HG03060 (cell line): ENCODE results near the gene NALCN.
"Not testable (repeated sequence)": the region's sequence is repeated elsewhere in the genome, so short reads cannot be mapped to it uniquely, and the experiment has no call there.

Experiments
- ATAC-seq: cut with Tn5 transposase; IDR thresholded peaks from one replicate; pipeline ENCODE4 v1.9.1; 2021; ENCODE audit warnings: low read depth, moderate number of reproducible peaks; ENCODE audit not compliant: unreplicated experiment

NALCN gene

DNA sequence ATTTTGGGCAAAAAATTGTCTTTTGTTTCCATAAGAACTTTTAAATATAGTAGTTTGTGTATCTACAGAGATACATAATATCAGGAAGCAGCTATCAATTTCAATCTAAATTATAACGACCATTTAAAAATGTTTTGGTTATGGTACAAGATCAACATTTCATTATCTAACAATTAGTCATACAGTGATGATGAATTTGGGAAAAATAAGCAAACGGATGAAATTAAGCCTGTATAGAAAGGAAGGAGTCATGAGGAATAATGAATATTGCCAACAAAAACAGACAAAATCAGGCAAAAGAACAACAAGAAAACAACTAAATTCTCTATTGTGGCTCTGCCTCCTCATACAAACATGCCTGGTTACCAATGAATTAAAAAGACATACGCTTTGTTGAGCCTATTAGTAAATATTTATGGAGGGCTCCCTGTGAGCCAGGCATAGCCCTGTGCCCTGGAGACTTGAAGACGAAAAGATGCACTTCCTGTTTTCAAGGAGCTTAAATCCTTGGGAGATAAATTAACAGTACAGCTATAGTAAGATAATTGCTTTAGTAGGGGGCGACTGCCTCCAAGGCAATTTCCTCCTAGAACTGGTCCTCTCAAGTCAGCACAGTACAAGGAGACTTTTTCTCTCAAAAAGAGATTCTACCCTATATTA, 73.0 kb downstream of the NALCN start:
- ATAC-seq: no peak

DNA sequence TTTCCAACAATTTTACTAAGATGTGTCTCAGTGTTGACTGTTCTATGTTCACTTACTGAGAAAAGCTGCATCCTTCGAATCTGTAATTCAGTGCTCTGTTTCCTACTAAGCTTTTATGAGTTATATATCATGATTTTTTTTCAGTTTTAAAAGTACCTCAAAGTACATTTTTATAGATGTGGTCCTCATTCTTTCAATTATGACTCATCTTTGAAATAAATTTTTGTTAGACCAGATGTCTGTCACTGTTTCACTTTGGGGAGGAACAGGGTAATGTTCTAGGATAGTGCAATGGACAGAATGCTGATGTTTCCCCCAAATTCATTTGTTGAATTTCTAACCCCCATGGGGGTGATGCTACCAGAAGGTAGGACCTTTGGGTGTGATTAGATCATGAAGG, 74.8 kb downstream of the NALCN start:
- ATAC-seq: no peak

DNA sequence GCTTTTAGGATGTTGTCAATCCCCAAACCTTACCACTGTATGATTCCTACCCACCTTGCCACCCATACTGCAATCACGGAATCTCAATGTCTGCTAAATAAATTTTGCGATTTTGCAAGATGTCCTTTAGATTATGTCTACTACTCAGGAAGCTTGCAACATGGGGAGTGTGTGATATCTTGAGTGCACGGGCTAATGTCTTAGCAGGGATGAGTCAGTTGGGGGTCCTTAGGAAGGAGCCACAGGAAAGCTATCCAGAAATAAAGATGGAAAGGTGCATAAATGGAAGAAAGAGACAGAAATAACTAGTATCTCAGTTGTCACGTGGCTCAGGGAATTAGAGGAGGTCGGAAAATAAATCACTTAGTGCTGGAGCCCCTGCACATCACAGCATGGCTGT, 77.1 kb downstream of the NALCN start:
- no peak for ATAC-seq

DNA sequence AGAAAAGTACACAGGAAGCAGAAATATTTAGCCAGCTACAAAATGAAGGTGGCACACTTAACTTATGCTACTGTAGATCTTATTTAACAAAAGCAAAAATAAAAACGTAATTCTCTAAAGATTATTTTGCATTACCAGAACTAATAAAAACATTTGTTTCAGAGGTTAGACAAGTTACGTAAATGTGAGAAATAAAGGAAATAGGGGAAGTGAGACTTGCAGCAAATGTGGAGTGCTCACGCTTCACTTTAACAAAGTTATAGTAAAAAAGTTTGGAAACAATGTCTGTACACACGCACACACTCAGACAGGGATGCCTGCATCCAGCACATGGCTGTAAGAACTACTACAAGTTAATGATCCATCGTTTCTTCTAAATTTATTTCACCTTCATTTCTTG, 83.7 kb downstream of the NALCN start:
- no peak for ATAC-seq

DNA sequence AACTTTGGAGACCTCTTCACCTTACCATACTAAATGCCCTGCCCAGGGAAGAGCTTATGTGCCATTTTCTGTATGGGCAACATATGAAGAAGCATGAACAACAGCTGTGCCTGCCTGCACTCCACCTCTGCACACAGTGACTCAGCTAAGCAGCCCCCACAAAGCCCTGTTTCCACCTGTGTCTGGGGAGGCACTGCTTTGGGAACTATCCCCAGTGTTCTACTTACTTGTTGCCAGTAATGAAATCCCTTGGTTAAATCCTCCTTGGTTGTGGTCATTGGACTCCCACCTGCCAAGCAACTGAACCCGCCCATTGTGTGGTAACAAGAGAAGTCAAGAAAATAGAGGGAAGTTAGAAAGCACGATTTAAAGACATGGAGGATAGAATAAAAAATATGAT, 84.6 kb downstream of the NALCN start:
- ATAC-seq: no peak

DNA sequence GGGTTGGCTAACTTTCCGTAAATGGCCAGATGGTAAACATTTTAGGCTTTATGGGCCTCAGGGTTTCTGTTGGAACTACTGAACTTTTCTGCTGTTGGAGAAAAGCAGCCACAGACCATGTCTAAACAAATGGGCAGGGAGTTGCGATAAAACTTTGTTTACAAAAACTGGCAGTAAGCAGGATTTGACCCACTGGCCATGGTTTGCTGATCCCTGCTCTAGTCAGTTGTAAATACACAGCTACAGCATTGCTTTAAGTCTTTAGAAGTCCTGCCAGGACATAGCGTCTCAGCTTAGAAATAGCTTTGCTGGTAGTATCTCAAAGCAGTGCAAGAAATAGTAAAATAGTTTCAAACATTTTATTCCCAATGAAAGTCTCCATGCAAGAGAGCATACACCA, 88.4 kb downstream of the NALCN start:
- no peak for ATAC-seq

DNA sequence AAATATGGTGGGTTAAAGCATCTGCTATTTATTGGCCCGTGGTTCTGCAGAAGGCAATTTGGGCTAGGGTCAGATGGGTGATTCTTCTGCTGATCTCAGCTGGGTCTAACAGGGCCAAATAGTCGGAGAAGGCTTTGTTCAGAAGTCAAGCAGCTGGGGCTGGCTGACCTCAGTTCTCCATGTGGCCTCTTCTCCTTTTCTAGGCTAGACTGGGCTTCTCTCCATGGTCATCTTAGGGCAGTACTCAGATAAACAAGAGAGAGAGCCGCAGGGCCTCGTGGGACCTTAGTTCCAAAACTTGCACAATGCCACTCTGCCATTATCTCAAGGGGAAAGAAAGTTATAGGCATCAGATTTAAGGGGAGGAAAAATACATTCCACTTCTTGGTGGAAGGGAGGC, 89.6 kb downstream of the NALCN start:
- ATAC-seq: no peak

DNA sequence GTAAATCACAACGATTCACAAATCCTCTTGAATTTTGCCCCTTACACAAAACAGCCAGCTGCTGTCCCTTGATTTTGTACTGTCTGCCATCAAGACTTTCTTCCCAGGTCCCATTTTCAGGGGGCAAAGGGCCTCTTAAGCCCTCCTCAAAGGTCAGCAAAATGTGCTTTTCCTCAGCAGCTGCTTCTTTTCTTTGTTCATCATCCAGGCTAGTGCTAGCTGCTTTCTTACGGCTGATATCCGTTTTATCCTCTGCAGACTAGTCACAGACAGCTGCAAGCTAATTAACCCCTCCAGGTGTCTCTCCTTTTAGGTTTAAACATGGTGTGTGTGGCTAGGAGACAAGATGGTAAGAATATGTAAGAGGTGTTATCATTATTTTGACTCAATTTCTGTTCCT, 90.9 kb downstream of the NALCN start:
- no peak for ATAC-seq

DNA sequence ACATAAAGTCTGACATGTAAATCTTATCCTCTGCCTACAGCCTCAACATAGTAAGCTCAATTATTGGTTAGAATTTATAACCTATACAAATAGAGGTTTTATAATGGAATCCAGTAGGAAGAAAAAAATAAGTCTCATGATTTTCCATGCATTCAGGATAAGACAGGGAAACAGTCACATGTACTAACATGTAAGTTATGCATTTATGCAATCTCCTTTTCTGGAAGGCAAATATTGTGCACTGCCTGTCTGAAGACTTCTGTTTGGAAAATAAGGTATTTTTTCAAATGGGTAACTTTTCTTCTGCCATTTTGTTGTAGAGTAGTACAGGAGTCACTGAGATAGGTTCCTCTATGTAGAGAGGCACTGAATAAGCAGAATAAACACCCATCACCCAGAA, 92.7 kb downstream of the NALCN start:
- ATAC-seq: no peak

DNA sequence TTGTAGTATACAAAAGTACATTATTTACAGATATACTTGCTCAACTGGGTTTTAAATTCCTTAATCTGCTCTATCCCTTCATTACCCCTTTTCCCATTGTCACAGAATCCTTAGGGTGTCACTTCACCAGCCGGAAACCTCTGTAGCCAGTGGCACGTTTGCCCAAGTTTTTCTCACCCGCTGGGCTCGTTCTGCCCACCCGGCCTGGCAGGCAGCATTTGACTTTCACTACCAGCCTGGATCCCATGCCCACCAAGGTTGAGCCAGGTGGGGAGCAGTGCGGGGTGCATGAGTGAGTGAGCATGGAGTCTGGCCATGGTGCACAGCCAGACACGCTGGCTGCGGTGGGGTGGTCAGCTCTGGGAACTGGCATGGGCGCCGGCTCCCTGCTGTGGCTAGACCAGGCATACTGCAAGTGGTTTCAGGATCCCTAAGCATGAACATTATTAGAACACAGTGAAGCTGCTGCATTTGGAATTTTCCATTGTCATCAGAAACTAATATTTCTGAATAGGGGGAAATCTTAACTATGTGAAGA, 98.3 kb downstream of the NALCN start:
- no peak for ATAC-seq

DNA sequence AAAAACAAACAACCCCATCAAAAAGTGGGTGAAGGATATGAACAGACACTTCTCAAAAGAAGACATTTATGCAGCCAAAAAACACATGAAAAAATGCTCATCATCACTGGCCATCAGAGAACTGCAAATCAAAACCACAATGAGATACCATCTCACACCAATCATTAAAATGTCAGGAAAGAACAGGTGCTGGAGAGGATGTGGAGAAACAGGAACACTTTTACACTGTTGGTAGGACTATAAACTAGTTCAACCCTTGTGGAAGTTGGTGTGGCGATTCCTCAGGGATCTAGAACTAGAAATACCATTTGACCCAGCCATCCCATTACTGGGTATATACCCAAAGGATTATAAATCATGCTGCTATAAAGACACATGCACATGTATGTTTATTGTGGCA, 102.8 kb downstream of the NALCN start:
- ATAC-seq: not testable (repeated sequence)

DNA sequence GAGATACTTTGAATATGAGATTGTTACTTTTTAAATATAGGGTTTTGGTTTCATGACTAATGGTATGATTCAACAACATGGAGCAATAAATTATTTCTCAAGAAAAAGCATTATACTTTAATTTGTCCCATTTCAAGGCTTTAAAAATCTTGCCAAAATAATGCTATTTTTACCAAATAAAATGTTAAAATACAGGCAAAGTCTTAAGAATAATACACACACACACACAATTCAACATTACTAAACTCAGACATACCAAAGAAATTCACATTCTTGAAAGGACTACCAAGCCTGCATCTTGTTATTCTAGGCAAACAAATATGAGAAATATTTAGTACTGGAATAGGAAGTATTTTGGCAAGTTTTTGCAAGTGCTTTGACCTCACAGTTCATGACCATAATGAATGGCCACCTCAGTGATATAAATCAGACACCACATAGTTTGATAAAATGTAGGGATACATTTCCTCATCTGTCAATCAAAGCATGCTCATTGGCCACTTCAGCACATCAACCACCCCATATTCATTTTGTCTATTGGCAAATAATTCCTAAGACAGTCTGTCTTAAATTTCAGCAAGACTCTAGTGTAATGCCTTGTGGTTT, 107.2 kb downstream of the NALCN start:
- ATAC-seq: no peak

DNA sequence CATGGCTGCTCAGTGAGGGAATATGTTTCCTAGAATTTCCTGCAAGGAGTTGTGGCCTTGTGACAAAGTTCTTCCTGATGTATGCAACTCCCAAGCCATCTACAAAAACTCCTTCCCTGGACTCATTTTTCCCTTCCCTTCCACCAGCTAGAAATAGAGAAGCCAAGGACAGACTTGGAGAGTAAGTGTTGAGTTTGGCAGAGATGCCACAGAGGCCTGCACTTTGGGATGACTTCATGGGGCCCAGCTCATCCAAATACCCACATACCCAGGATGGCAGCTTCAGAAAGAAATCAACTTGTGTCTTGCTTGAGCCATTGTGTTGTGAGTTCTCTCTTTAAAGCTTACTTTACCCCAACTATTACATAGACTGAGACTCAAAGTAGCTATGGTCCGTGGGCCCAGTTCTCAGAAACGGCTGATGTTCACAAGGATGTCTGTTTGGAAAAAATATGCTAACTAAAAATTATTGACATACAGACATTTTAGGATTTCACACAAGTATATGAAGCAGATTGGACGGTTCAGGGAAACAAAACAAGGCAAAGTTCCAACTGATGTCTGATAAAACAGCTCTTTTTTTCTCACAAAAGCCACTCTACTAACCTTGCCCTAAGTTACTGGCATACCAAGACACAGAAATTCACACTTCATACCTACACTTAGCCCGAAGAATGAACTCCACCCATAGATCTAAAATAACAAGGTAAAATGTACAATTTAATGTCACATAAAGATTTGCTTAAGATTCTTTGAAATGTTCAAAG, 107.9 kb downstream of the NALCN start:
- ATAC-seq: no peak

DNA sequence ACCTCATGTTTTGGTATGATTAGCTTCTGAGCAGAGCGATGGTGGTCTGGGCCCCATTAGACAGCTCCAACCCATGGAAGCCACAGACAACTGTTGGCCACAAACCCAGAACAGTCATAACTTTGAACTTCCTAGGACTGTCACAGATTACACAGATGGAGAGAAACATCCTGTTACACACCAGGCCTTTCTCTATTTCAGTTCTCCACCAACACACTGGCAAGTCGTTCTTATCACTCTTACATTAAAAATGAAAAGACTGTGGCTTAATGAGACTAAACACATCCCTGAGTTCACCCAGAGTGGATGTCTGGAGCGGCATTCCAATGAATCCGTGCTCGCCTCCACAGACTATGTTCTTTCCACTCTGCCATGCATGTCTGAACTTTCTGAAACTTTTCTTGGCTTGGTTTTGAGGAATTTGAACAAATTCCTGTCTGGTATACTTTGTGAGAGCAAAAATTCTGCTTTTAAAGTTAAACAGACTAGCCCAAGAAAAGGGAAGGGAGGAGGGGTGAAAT, 109.1 kb downstream of the NALCN start:
- no peak for ATAC-seq

DNA sequence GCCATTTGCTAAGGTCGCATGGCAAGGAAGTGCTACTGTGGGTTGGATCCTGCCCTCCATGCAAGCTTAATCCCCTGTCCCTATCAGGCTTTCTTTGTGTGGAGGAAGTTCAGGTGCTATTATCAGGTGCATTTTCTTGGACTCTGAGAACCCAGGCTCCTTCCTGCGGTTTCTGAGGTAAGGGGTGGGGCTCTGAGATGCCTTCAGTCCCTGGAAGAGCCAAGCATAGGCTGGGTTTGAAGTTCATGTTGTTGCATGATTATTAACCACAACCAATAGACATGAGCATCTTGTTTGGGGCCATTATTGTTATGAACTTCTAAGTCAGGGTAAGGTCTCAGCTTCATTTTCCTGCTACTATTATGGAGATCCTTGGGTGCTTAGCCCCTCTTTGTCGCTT, 109.5 kb downstream of the NALCN start:
- ATAC-seq: no peak

DNA sequence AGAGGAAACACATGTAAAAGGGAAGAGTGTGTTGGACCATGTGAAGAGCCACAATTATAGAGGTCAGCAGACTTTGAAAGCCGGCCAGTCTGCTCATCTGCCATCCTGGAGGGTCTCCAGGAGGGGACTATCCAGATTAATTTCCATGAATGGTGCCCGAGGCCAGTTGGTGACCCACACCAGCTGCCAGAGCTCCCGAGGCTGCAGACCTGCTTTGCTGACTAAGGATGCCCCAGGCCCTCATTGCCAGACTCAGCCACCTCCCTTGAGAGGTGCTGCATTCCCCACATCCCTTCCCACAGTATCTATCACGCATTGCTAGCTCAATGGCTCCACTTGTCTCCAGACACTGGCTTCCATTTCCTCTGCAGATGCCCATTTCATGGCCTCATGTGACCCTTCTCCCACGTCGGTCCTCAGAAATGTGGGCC, 110.3 kb downstream of the NALCN start:
- no peak for ATAC-seq

DNA sequence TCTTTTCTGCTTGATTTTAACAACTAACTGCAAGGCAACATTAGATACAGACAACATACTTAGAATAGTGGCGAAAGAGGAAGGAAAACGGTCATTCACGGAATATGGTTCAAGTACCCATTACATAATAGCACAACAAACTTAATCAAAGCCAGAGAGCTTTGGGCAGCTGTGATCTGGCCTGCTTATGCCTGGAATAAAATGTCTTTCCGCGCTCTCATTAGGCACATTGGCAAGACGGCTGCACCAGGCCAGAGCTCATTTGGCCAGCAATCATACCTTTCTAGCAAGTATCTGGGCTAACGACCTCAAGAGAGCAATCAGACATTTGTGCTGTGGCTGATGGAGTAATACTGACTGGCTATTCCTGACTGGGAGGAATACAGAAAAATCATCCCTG, 112.8 kb downstream of the NALCN start:
- ATAC-seq: no peak

DNA sequence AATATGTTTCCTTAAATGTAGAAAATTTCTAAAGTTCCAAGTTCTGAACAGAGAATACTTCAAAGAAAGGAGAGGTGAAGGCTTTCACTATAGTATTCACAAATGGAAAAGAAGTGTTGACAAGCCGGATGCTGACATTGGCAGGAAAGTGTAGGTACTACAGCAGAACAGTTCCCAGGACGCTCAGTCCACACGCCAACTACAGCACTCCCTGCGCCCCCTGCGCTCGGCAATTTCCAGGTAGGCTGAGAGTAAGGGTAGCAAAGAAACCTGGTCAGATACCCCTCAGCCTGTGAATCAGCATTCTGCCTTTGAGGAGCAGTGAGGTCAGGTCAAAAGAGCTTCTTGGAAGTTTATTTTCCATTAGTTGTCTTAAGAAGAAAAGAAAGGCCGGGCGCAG, 115.3 kb downstream of the NALCN start:
- ATAC-seq: no peak

DNA sequence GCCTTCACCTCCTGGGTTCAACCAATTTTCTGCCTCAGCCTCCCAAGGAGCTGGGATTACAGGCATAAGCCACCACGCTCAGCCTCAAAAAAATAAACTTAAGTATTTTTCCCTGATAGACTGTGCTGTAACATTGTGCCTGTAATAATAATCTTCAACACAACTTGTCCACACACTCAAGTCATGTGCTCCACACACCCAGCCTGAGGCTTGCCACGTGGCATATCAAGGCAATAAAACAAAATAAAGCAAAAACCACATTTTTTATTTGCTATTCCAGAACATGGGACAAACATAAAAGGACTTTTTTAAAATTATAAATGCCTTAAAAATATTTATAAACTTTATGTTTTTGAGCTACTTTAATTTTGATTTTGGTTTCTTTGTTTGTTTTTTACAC, 115.8 kb downstream of the NALCN start:
- no peak for ATAC-seq

DNA sequence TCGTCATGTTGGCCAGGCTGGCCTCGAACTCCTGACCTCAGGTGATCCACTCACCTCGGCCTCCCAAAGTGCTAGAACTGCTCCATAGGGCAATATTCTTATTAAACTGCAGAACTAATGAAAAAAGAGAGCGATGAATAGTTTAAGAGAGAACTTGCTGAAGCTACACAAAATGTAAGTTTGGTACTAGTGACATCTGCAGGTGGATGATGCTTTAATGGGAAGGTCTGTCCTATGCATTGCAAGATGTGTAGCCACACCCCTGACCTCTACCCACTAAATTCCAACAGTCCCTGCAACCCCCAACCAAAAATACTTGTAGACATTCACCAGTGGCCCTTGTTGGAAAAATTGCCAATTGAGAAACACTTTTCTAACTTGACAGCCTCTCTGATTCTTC, 117.8 kb downstream of the NALCN start:
- ATAC-seq: no peak

DNA sequence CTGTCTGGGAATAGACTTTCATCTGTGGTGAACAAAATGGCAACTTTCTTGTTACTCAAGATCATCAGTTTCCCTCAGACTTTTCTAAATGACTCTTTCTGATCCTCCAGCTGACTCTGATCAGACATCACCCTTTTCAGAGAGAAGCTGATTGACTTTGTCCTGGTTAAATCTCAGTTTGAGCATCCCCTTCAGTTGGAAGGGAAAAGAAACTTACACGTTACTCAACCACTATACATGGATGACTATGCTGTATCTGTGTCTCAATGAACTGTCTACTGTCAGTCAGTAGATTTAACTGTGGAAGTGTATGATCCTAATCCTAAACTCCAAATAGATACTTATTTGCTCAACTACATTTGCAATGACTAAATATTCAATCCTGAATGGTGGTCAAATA, 118.5 kb downstream of the NALCN start:
- ATAC-seq: no peak
